Trophoblast cell (in vitro differentiated cells and primary cell): ENCODE measurements around the gene LDAF1.
"Not testable (repeated sequence)": the region's sequence is repeated elsewhere in the genome, so short reads cannot be mapped to it uniquely, and the experiment has no call there.

Source experiments
- DNase-seq, 2 donors: peaks; one replicate each; pipeline ENCODE4 v3.0.0-alpha.2; 2016
- H2AFZ ChIP-seq: 2 replicates; pipeline ENCODE4 v1.6.1; 2013; ENCODE audit warnings: low read length, moderate library complexity, mild to moderate bottlenecking; ENCODE audit not compliant: insufficient read depth, poor library complexity
- H2AK5ac ChIP-seq: 2 replicates; pipeline ENCODE4 v1.6.1; 2013; ENCODE audit warnings: mild to moderate bottlenecking, low read length
- H2BK120ac ChIP-seq: 2 replicates; pipeline ENCODE4 v1.6.1; 2013; ENCODE audit warnings: low read length, mild to moderate bottlenecking, moderate library complexity; ENCODE audit not compliant: insufficient read depth, poor library complexity
- H2BK12ac ChIP-seq: 2 replicates; pipeline ENCODE4 v1.6.1; 2013; ENCODE audit warnings: mild to moderate bottlenecking, low read length, moderate library complexity
- H2BK5ac ChIP-seq: 2 replicates; pipeline ENCODE4 v1.6.1; 2013; ENCODE audit warnings: low read length, low read depth, moderate library complexity, mild to moderate bottlenecking; ENCODE audit not compliant: poor library complexity
- H3K14ac ChIP-seq: 2 replicates; pipeline ENCODE4 v1.6.1; 2013; ENCODE audit warnings: mild to moderate bottlenecking, low read length
- H3K18ac ChIP-seq: 2 replicates; pipeline ENCODE4 v1.6.1; 2013; ENCODE audit warnings: mild to moderate bottlenecking, low read length
- H3K23ac ChIP-seq: 2 replicates; pipeline ENCODE4 v1.6.1; 2013; ENCODE audit warnings: low read length
- H3K27ac ChIP-seq: 2 replicates; pipeline ENCODE4 v1.5.1; 2013; ENCODE audit warnings: low read depth, mild to moderate bottlenecking, inconsistent platforms, low read length, moderate library complexity
- H3K27me3 ChIP-seq: 2 replicates; pipeline ENCODE4 v1.6.1; 2013; ENCODE audit warnings: inconsistent platforms, mild to moderate bottlenecking, low read length, moderate library complexity; ENCODE audit not compliant: insufficient read depth
- H3K36me3 ChIP-seq, 2 experiments: 1 replicate in 1 of 2; 2 replicates in 1 of 2; pipeline ENCODE4 v1.6.1; 2013; ENCODE audit warnings: low read length in 2 of 2, mild to moderate bottlenecking in 2 of 2, moderate library complexity in 1 of 2; ENCODE audit not compliant: insufficient read depth in 2 of 2, control insufficient read depth in 1 of 2
- H3K4ac ChIP-seq: 2 replicates; pipeline ENCODE4 v1.6.1; 2013; ENCODE audit warnings: low read depth, mild to moderate bottlenecking, low read length, moderate library complexity
- H3K4me1 ChIP-seq, 2 experiments: 1 replicate in 1 of 2; 2 replicates in 1 of 2; pipeline ENCODE4 v1.6.1; 2013; ENCODE audit warnings: low read length in 2 of 2, mild to moderate bottlenecking in 2 of 2, moderate library complexity in 1 of 2; ENCODE audit not compliant: insufficient read depth in 2 of 2, control insufficient read depth in 1 of 2
- H3K4me2 ChIP-seq: 2 replicates; pipeline ENCODE4 v1.6.1; 2013; ENCODE audit warnings: inconsistent platforms, mild to moderate bottlenecking, low read length, moderate library complexity
- H3K4me3 ChIP-seq: 2 replicates; pipeline ENCODE4 v1.5.1; 2013; ENCODE audit warnings: mild to moderate bottlenecking, low read depth, low read length, inconsistent platforms
- H3K79me1 ChIP-seq: one replicate; pipeline ENCODE4 v1.6.1; 2013; ENCODE audit warnings: low read length
- H3K79me2 ChIP-seq: 2 replicates; pipeline ENCODE4 v1.6.1; 2013; ENCODE audit warnings: low read length, mild to moderate bottlenecking; ENCODE audit not compliant: control insufficient read depth, insufficient read depth, poor library complexity
- H3K9ac ChIP-seq: 2 replicates; pipeline ENCODE4 v1.6.1; 2013; ENCODE audit warnings: mild to moderate bottlenecking, low read length
- H3K9me3 ChIP-seq: 2 replicates; pipeline ENCODE4 v1.6.1; 2013; ENCODE audit warnings: low read depth, mild to moderate bottlenecking, control low read depth, inconsistent platforms, low read length; ENCODE audit not compliant: insufficient read depth
- H4K12ac ChIP-seq: 2 replicates; pipeline ENCODE4 v1.6.1; 2013; ENCODE audit warnings: low read depth, mild to moderate bottlenecking, low read length, moderate library complexity
- H4K8ac ChIP-seq: 2 replicates; pipeline ENCODE4 v1.6.1; 2013; ENCODE audit warnings: low read depth, mild to moderate bottlenecking, low read length, moderate library complexity
- H4K91ac ChIP-seq: one replicate; pipeline ENCODE4 v1.6.1; 2013; ENCODE audit warnings: low read depth, mild to moderate bottlenecking, low read length, moderate library complexity
- WGBS: extraction: QIAGEN DNeasy Blood & Tissue Kit; methylation state at CpG from one replicate; pipeline ENCODE4 v1.1.7; 2013; ENCODE audit warnings: missing lambda C conversion rate; ENCODE audit not compliant: insufficient read length, insufficient coverage; ENCODE audit errors: extremely low coverage; 5-methylcytosine and 5-hydroxymethylcytosine counted together

The LDAF1 gene

GRCh38 chr16:21152160-21153030, 6.1 kb upstream of the LDAF1 start:
- DNase-seq, H3K79me1 ChIP-seq, H2BK120ac ChIP-seq, H3K4me3 ChIP-seq, H2AK5ac ChIP-seq, H2AFZ ChIP-seq, H3K23ac ChIP-seq, H3K36me3 ChIP-seq, H2BK12ac ChIP-seq, H3K27ac ChIP-seq, H3K79me2 ChIP-seq, H3K14ac ChIP-seq, H4K12ac ChIP-seq, H3K4ac ChIP-seq, H3K9ac ChIP-seq, H3K27me3 ChIP-seq, H3K4me1 ChIP-seq, H4K91ac ChIP-seq, H3K18ac ChIP-seq, H2BK5ac ChIP-seq, H4K8ac ChIP-seq, H3K9me3 ChIP-seq: not testable (repeated sequence)
- no CpG with 5 or more reads among the region's 51 CpGs for WGBS
- peak overlapping the region; percentile 50 for H3K4me2 ChIP-seq

- H3K79me1 ChIP-seq, H3K9ac ChIP-seq, H3K79me2 ChIP-seq, H3K23ac ChIP-seq, H4K12ac ChIP-seq, H4K91ac ChIP-seq, H3K4ac ChIP-seq, H3K27ac ChIP-seq, H2BK12ac ChIP-seq, H4K8ac ChIP-seq, H3K4me1 ChIP-seq, H3K27me3 ChIP-seq, H2AFZ ChIP-seq, H3K4me2 ChIP-seq, H3K9me3 ChIP-seq, DNase-seq, H3K4me3 ChIP-seq, H3K18ac ChIP-seq, H3K36me3 ChIP-seq, H2BK120ac ChIP-seq, H3K14ac ChIP-seq, H2AK5ac ChIP-seq, H2BK5ac ChIP-seq: not testable (repeated sequence)
- WGBS: no CpG with 5 or more reads among the region's 11 CpGs
Measured at GRCh38 chr16:21153124-21153729, 5.2 kb upstream of the LDAF1 start.

- not testable (repeated sequence) for H3K4me2 ChIP-seq, H3K4me1 ChIP-seq, H3K27ac ChIP-seq, H3K79me1 ChIP-seq, H2AK5ac ChIP-seq, H3K23ac ChIP-seq, H3K4ac ChIP-seq, H2BK5ac ChIP-seq, H3K4me3 ChIP-seq, H3K36me3 ChIP-seq, H4K91ac ChIP-seq, H3K9me3 ChIP-seq, H3K79me2 ChIP-seq, H3K14ac ChIP-seq, H2AFZ ChIP-seq, H4K12ac ChIP-seq, H3K18ac ChIP-seq, H2BK120ac ChIP-seq, H3K9ac ChIP-seq, H3K27me3 ChIP-seq, H4K8ac ChIP-seq, H2BK12ac ChIP-seq, DNase-seq
- no CpG with 5 or more reads among the region's 1 CpG for WGBS
Measured at GRCh38 chr16:21156011-21156410, 2.5 kb upstream of the LDAF1 start.

GRCh38 chr16:21156767-21157467, 1.6 kb upstream of the LDAF1 start:
- no peak overlapping the region for H4K12ac ChIP-seq
- H4K91ac ChIP-seq: no peak overlapping the region
- peaks cover 0 to 3% of the 10 kb centered on the region in 2 experiments for H3K36me3 ChIP-seq
- H3K23ac ChIP-seq: no peak overlapping the region
- no peaks in the 10 kb centered on the region for H3K27me3 ChIP-seq
- no peak overlapping the region for H2AK5ac ChIP-seq
- no peak overlapping the region for H3K4me3 ChIP-seq
- H3K18ac ChIP-seq: no peak overlapping the region
- no peak overlapping the region for H2BK120ac ChIP-seq
- H3K27ac ChIP-seq: no peak overlapping the region
- H3K4me1 ChIP-seq: peaks cover 5 to 6% of the 10 kb centered on the region in 2 experiments
- no peak overlapping the region for H2AFZ ChIP-seq
- DNase-seq: peak; percentile 27 to 78
- H3K9ac ChIP-seq: no peak overlapping the region
- H2BK5ac ChIP-seq: no peak overlapping the region
- peaks cover 2% of the 10 kb centered on the region for H3K79me2 ChIP-seq
- H2BK12ac ChIP-seq: no peak overlapping the region
- H4K8ac ChIP-seq: no peak overlapping the region
- no CpG with 5 or more reads among the region's 6 CpGs for WGBS
- peaks cover 6% of the 10 kb centered on the region for H3K79me1 ChIP-seq
- no peak overlapping the region for H3K4me2 ChIP-seq
- no peak overlapping the region for H3K14ac ChIP-seq
- H3K9me3 ChIP-seq: no peaks in the 10 kb centered on the region
- no peak overlapping the region for H3K4ac ChIP-seq
